Ramos (cell line): ENCODE results near the gene JAKMIP1.

Experiments
- in situ Hi-C: fragments of 300-500 bp; cut with MboI; formaldehyde crosslinking; loops from one replicate; pipeline ENCODE4 v1.14.3; 2022; ENCODE audit warnings: low sequenced_read_pairs; ENCODE audit not compliant: unreplicated experiment

The JAKMIP1 gene

DNA sequence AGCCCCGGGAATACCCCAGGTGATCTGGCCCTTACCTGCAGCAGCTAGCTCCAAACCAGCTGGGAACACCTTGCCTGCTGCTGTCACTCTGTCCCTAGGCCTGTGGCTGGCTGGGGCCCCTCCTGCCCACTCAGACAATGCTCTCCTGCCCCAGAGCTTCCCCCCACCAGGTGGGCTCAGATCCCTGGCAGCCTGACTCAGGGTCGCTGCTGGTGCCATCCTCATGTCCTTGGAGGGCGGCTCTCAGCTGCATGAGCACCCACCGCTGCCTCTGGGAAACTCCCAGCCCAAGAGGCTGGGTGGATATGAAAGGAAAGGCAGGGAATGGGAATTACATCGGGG is 197.9 kb downstream of the JAKMIP1 start:
- in situ Hi-C loops = no loop called here

DNA sequence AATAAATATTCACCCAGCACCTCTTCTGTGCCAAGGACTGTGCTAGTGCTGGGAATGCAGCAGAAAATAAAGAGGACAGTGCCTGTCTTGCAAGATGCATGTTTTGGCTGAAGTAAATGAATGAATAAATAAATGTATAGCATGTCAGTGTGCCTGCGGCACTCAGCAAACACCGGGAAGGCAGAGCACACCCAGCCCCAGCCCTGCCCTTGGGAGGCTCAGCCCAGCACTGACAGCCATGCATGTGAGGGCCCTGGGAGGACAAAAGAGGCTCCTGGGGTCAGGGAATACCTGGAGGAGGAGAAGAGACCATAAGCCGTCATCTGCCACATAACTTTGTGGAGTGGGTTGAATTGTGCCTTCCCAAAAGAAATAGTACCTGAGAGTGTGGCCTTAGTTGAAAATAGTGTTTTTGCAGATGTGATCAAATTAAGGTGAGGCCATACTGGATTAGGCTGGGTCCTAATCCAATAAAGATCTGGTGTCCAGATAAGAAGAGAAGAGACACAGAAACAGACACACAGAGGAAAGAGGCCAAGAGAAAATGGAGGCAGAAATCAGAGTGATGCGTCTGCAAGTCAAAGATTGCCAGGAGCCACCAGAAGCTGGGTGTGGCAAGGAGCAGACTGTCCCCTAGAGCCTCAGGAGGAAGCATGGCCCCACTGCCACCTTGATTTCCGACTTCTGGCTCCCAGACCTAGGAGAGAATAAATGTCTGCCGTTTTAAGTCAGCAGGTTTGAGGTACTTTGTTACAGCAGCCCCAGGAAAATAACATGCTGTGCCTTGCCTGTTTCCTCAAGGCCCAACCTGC is 198.5 kb downstream of the JAKMIP1 start:
- in situ Hi-C loops = no loop called here

DNA sequence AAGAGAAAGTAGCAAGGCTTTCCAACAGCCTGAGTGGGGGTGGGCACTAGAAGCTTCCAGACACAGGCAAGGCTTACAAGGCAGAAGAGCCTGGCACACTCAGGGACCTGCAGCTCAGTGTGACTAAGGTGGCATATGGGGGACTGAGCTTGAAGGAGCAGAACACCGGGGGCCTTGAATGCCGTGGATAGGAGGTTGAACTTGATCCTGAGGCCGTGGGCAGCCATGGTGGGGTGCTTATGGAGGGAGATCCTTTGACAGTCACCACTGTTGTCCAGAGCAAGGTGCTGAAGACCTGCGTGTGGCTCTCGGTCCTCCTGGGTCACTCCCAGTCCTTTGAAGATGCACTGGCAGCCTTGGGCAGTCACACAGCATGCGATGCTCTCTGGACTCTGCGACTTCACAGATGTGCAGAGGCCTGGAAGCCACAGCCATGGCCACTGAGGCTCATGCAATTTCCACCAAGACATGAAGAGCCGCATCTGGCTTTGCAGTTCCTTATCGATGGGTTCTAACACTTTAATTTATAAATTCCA is 200.5 kb downstream of the JAKMIP1 start:
- in situ Hi-C loops = loop anchor here (10.0 kb wide), 1 partner anchor 325 kb away; no protein-coding TSS in a partner anchor

DNA sequence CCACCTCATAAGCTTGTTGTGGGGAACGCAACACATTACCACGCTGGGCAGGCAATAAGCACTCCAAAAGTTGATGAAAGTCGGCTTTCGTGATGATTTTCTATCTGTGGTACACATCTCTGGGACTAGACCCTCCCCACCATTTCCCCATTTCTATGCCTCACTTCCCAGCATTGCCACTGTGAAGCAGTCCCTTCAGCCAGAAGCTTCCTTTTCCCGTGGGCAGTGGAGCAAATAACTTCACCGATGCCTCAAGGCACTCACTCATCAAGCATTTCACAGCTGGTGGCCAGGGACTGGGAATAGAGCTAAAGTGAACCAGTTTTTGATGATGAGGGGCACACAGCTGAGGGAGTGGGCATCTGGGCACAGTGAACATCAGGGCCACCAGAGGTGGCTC is 201.0 kb downstream of the JAKMIP1 start:
- in situ Hi-C loops = loop anchor here (10.0 kb wide), 1 partner anchor 325 kb away; no protein-coding TSS in a partner anchor

DNA sequence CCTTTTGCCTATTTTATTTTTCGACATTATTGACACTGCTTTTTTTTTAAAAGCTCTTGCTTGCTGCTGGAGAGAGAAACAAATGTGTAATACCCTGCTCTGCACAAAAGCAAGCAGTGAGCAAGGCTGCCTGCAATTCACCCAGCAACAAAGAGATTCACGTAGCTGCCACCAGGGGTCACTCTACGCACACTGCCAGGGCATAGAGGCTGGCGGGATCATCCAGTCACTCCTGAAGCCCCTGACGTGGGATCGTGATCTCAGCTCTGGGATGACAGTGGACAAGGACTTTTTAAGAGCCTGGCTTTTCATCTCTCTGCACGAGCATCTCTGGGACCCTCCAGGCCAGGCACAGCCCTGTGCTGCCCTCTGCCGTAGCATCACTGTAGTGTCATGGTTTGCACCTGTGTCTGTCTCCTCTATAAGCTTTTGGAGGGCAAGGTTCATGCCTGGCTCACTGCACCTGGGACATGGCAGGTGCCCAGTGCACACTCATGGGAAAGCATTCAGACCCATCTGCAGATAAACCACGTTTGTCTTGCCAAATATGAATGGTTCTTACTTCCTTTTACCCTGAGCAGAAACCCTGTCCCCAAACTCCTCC is 201.9 kb downstream of the JAKMIP1 start:
- in situ Hi-C loops = loop anchor here (10.0 kb wide), 1 partner anchor 326 kb away; no protein-coding TSS in a partner anchor

DNA sequence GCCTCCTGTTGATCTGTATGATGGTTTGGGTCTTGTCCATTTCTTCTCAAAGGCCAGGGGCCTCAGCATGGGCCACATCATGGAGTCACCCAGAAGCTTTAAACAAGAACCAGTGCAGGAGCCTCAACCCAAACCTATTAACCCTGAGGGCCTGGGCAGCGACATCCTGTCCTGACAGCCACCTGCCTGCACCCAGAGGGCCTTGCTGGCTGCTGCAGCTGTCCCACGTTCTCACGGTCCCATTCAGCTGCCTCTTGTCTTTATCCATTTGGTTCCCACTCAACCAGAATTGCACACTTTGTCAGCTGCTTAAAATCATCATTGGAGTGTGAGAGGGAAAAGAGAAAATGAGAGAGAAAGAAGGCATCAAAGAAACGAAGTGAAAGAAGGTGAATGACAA is 203.7 kb downstream of the JAKMIP1 start:
- in situ Hi-C loops = loop anchor here (10.0 kb wide), 1 partner anchor 328 kb away; no protein-coding TSS in a partner anchor

DNA sequence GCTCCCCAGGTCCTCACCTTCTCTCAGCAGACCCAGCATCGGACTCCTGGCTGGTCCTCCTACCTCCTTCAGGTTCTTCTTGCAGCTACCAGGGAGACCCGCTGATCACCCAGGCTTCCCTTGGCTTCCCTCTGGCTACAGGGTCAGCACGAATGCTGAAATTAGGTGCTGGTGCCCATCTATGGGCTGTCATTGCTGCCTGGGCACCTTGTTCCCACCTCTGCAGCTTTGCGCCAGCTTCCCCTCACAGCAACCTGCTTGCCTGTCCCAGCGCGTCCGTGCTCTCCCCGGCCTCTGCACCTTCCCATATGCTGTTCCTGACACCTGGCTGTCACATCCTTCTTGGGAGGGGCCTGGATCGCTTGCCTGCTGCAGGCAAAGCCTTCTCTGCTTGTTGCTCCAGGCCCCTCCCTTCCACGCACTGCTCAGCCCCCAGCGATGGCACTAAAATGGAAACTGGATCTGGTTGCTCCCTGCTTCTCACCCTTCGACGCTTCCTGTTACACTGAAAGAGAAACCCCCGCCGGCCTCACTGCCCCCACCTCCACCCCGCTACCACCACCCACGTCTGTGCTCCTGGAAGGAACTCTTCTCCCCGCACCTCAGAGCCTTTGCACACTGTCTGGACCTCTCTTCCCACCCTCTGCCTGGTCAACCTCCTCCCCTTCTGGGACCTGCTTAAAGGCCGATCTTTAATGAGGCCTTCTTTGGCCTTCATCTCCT is 204.3 kb downstream of the JAKMIP1 start:
- in situ Hi-C loops = loop anchor here (10.0 kb wide), 1 partner anchor 329 kb away; no protein-coding TSS in a partner anchor

DNA sequence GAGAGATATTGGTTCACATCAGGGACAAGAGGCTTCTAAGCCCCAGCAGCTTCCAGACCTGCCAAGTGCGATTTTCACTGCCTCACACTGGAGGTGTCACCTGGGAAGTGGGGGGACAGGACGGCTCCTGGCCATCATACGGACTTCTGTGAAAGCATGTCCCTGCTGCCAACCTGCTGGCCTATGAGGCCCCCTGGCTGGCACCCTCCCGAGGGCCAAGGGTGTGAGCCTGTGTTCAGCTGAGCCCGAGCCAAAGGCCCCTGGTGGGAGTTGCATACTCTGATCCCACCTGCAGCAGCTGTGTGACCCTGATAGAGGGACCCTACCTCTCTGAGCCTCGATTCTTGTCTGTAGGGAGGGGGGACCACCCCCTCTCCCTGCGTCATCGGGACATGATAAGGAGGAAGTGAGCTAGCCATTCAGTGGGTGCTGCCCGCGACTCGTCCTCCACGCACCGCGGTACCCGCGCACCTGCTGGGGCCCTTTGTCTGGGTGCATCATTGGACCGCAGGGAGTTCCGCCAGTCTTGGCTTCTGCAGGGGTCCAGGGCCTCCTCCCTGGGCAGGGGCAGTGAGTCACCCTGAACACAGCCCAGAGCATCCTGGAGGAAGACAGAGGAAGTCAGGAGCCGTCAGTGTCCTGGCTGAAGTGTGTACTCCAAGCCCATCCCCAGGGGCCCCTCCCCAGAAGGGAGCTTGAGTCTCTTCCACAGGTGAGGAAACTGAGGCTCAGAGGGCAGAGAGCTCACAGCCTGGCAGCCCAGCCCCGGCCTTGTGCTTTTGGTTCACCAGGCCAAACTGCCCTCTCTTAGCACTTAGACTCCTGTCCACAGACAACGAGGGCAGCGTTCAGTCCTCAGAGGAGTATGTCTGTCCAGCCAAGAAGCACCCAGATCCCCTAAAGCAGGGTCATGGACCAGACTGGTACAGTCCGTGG is 206.2 kb downstream of the JAKMIP1 start:
- in situ Hi-C loops = loop anchor here (10.0 kb wide), 1 partner anchor 331 kb away; no protein-coding TSS in a partner anchor

DNA sequence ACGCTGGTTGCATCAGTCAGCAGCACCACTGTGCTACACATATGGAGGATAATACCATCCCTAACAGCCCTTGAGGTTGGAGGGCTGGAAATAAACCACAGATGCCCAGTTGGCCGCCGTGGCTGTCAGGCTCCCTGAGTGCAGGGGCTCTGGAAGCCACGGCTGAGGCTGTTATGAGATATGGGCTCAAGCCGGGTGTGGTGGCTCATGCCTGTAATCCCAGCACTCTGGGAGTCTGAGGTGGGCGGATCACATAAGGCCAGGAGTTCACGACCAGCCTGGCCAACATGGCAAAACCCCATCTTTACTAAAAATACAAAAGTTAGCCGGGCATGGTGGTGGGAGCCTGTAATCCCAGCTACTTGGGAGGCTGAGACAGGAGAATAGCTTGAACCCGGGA is 207.0 kb downstream of the JAKMIP1 start:
- in situ Hi-C loops = loop anchor here (10.0 kb wide), 1 partner anchor 331 kb away; no protein-coding TSS in a partner anchor

DNA sequence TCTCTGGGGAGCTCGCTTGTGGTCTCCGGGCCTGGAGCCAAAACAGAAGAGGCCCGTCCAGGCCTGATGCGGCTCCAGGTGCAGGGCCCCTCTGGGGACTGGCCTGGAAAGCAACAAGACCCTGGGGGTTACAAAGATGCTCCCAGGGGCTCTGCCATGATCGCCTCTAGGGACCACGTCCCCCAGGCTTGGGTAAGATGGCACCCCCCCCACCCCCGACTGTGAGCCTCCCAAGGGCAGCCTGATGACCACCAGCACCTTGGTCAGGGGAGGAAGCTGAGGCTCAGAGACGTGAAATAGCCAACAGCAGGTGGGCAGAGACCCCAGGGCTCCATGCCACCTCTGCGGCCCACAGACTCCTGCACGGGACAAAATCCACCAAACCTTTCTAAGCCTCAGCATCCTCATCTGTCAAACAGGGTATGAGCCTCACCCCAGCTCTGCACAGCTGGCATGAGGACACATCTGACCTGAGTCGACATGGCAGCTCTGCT is 207.5 kb downstream of the JAKMIP1 start:
- in situ Hi-C loops = loop anchor here (10.0 kb wide), 1 partner anchor 332 kb away; no protein-coding TSS in a partner anchor

DNA sequence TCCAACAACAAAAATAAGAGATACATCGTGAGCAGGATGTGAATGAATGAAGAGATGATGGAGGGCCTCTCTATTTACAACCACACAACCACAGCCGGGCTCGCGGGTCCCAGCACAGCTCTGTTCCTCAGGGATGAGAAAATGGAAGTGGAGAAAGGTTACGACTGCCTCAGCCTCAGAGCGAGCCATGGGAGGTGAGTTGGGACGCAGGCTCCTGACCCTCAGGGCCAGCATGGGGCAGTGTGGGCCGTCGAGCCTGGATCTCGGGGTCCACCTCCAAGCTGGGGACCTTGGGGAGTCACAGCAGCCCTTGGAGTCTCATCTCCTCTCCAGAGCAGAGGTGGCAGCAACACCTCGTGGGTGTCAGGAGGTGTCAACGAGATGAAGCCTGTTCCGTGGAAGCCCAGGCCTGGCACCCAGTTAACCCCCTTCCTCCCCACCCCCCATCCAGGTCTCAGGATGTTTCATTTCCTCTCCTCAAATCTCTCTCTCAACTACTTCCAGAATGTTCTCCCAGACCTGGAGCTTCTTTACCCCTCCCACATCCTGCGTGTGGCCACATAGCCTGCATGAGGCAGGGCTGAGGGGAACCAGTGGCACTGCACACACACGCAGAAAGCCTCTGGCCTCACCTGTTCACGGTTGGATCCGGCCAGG is 208.1 kb downstream of the JAKMIP1 start:
- in situ Hi-C loops = loop anchor here (10.0 kb wide), 1 partner anchor 333 kb away; no protein-coding TSS in a partner anchor

DNA sequence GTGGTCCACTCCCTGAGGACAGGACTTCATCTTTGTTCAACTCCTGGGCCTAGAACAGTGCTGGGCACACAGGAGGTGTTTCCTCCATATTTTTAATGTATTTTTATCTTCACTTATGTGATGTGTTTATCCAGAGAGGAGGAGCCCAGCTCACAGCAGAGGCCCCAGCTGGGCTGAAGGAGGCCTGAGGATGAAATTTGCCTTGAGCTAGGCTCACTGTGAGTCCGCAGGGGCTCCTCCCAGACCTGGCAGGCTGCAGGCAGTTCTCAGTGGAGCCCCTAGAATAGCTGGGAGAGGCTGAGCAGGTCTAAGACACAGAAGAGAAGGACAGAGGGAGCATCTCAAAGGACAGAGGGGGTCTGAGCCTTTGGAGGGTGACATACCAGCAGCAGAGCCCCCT is 208.9 kb downstream of the JAKMIP1 start:
- in situ Hi-C loops = loop anchor here (10.0 kb wide), 1 partner anchor 333 kb away; no protein-coding TSS in a partner anchor

DNA sequence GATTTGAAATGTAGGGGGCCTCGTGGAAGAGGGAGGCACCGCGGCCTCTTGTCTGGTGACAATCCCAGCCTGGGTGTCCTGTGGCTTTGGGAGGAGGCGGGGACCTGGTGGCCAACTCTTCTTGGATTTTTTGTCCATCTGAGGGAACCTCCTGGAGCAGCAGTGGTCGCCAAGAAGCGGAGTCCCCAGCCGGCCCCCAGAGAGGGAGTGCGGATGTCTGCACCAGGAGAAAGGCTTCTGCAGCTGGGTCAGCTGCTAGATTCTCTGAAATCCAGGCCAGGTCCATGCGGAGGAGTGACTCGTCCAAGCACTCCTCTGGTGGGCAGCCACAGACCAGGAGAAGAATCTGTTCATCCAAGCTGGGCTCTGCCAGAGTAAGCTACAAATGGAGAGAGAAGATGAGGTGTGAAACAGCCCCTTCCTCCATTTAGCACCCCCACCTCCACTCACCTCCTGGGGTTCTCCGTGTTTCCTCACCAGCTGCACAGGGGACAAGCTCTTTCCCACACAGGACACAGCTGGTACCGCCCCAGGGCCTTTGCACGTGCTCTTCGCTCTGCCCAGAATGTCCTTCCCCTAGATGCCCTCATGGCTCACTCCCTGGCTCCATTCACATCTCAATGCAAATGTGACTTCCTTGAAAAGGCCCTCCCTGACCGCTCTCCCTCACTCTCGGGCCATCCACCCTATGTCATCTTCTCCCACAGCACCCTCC is 209.7 kb downstream of the JAKMIP1 start:
- in situ Hi-C loops = loop anchor here (10.0 kb wide), 1 partner anchor 334 kb away; no protein-coding TSS in a partner anchor

DNA sequence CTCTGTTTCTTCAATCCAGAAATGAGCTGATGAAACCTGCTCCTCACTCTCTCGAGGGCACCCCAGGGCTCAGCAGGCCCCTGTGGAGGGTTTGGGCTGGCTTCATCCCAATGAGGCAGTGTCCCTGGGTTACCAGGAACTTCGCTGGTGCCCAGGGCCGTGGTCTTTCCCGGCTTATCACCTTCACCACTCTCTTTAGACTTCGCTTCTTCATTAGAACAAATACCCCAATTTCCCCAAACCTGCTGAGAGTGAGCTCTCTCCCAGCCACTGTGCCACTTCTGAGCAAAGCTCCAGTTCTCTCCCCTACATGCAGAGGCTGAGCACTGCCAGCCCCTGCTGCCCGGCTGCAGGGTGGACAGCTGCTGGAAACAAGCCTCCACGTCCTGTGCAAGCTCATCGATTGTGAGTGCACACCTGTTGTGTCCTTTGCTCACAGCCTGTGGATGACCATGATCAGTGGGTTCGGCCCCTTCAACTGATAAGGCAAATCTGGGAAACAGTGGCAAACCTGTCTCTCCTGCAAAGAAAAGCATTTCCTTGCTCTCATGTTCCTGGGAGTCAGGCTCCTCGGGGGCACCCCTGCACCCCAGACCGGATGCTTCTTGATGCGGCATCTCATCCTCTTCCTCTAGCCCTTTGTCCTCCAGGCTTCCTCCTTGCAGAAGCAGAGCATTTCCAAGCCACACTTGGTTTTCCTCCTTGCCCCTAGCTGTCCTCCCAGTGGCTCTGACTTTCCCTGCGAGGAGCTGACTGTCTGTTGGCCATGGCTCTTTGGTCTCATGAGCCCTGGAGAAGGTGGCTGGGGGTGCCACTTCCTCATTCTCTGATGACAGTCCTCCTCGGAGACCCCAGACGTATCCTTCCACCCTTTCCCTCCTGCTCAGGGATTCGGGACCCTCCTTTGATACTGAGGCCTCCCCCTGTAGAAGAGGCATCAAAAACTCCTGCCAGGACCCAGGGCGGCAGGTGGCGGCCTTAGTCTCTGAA is 210.8 kb downstream of the JAKMIP1 start:
- in situ Hi-C loops = loop anchor here (10.0 kb wide), 1 partner anchor 335 kb away; no protein-coding TSS in a partner anchor

DNA sequence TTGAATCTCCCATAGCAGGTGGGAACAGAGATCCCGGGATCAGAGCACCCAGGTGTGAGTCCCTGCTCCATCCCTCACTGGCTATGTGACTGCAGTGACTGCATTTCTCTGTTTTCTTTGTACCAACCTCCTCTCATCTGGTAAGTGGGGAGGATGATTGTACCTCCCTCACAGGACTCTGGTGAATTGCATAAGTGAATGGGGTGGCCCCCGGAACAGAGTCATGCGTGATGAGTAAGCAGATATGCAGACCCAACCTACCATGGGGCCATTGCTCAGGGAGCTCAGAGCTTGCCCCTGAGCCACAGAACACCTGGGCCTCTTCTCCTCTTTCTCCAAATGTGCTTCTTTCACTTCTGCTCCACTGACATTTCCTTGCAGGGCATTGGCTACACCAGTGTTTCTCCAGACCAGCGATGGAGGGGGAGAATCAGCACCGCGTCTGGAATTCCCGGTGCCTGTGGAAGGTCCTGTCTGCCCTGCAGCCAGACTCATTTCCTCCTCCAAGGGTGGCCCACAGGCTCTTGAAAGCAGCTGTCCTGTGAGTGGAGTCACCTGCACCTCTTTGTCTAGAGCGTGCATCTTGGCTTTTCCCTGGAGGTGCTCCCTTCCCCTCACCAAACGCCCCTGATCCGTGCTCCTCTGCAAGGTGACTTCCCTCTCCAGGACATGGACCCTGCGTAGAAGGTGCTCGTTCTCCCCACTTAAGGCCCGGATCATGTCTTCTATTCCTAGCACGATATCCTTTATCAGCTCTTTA is 212.1 kb downstream of the JAKMIP1 start:
- in situ Hi-C loops = no loop called here

DNA sequence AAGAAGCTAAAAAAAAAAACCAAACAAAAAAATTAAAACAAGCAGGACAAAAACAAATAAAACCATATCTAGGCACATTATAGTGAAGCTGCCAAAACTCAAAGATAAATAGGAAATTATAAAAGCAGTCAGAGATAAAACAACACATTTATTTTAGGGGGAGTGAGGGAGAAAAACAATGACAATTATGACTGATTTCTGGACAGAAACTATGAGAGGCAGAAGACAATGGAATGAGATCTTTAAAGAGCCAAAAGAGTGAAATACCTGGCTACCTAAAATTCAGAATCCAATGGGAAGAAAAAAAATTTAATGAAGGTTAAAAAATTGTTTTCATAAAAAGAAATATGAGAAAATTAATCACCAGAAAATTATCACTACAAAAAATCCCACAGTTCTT is 215.5 kb downstream of the JAKMIP1 start:
- in situ Hi-C loops = no loop called here
